ENCODE measurements around the gene SLC29A1. TPM values are rescaled to one million over a fixed set of nuclear protein-coding genes. Genes with fewer than 3 reads are reported as not detected.

Gene SLC29A1
- total and polyA plus RNA-seq, 9 of the 15 experiments (the other 6 are each of a cell fraction or from before 2014, with no cell fraction given), result 18.9 to 170 (median 57.7) TPM

GRCh38 chr6:44223319-44224028, at the start of gene SLC29A1 (continued):
- TF ChIP-seq HDAC8 (tag; IDR thresholded peaks at IDR 0.05), result no peak
- peak; percentile 92 for TF ChIP-seq FOXP1 (CRISPR knock-in tag; IDR thresholded peaks at IDR 0.05)
- peak; percentile 66 to 74 for TF ChIP-seq MAZ (CRISPR knock-in tag; conservative IDR thresholded peaks at IDR 0.05 in 1 of 2, IDR thresholded peaks at IDR 0.05 in 1 of 2)
- TF ChIP-seq ELK1 (CRISPR knock-in tag; IDR thresholded peaks at IDR 0.05), result no peak
- no peak for TF ChIP-seq ZBTB34 (CRISPR knock-in tag; IDR thresholded peaks at IDR 0.05)
- no peak for TF ChIP-seq RFX7 (CRISPR knock-in tag; IDR thresholded peaks at IDR 0.05)
- TF ChIP-seq CHD7 (IDR thresholded peaks at IDR 0.05; ENCODE audit: low read depth, low read length), result no peak
- TF ChIP-seq ZNF780A (CRISPR knock-in tag; IDR thresholded peaks at IDR 0.05), result no peak
- peak; percentile 93 for TF ChIP-seq MYC (IDR thresholded peaks at IDR 0.05; ENCODE audit: low read depth, low read length)
- TF ChIP-seq MYC (CRISPR knock-in tag; IDR thresholded peaks at IDR 0.05; ENCODE audit: borderline replicate concordance, low read depth), result no peak
- no peak for TF ChIP-seq ZNF740 (CRISPR knock-in tag; IDR thresholded peaks at IDR 0.05)
- no peak for TF ChIP-seq ZNF740 (tag; IDR thresholded peaks at IDR 0.05)
- TF ChIP-seq GATA2 (CRISPR knock-in tag; IDR thresholded peaks at IDR 0.05), result no peak
